Suppressor macrophage treated with lipopolysaccharide for 4 hours (primary cell): ENCODE data around the gene SORCS2.
A peak's percentile ranks its signal among the peaks of the same experiment; 100 is the strongest.
"Not testable (repeated sequence)": the region's sequence is repeated elsewhere in the genome, so short reads cannot be mapped to it uniquely, and the experiment has no call there.

Experiments used
- DNase-seq: peaks from one replicate; pipeline ENCODE4 v3.0.0-alpha.2; 2020

The SORCS2 gene

GRCh38 chr4:7434141-7434765 lies 241.9 kb downstream of the SORCS2 start:
- DNase-seq, result no peak

GRCh38 chr4:7434766-7435150 lies 242.4 kb downstream of the SORCS2 start, which contains the start of gene PSAPL1:
Gene PSAPL1, minus strand, starts transcription at chr4:7434930. Its CDS starts 51 bp downstream, at chr4:7434879.
- DNase-seq, result peak; percentile 18

- no peak for DNase-seq
Observed at GRCh38 chr4:7435471-7436061, 243.2 kb downstream of the SORCS2 start.

- no peak for DNase-seq
Observed at GRCh38 chr4:7436256-7436655, 243.9 kb downstream of the SORCS2 start.

GRCh38 chr4:7439699-7440098 lies 247.4 kb downstream of the SORCS2 start:
- no peak for DNase-seq

GRCh38 chr4:7441201-7441600 lies 248.9 kb downstream of the SORCS2 start:
- no peak for DNase-seq

- DNase-seq, result no peak
Observed at GRCh38 chr4:7442574-7443162, 250.3 kb downstream of the SORCS2 start.

GRCh38 chr4:7444314-7444713 lies 252.0 kb downstream of the SORCS2 start:
- no peak for DNase-seq

- no peak for DNase-seq
Observed at GRCh38 chr4:7444731-7445130, 252.4 kb downstream of the SORCS2 start.

- DNase-seq, result no peak
Observed at GRCh38 chr4:7447236-7447635, 254.9 kb downstream of the SORCS2 start.

- no peak for DNase-seq
Observed at GRCh38 chr4:7448036-7448435, 255.7 kb downstream of the SORCS2 start.

- no peak for DNase-seq
Observed at GRCh38 chr4:7450775-7451433, 258.6 kb downstream of the SORCS2 start.

GRCh38 chr4:7451434-7451789 lies 259.1 kb downstream of the SORCS2 start:
- no peak for DNase-seq

- DNase-seq, result no peak
Observed at GRCh38 chr4:7451800-7452199, 259.5 kb downstream of the SORCS2 start.

- DNase-seq, result not testable (repeated sequence)
Observed at GRCh38 chr4:7452802-7453201, 260.5 kb downstream of the SORCS2 start.

GRCh38 chr4:7457201-7458065 lies 265.1 kb downstream of the SORCS2 start:
- DNase-seq, result no peak

- no peak for DNase-seq
Observed at GRCh38 chr4:7458066-7458425, 265.7 kb downstream of the SORCS2 start.

- DNase-seq, result no peak
Observed at GRCh38 chr4:7458477-7458876, 266.1 kb downstream of the SORCS2 start.

GRCh38 chr4:7459471-7459870 lies 267.1 kb downstream of the SORCS2 start:
- no peak for DNase-seq

- DNase-seq, result no peak
Observed at GRCh38 chr4:7460566-7460965, 268.2 kb downstream of the SORCS2 start.

- no peak for DNase-seq
Observed at GRCh38 chr4:7461230-7461629, 268.9 kb downstream of the SORCS2 start.

- no peak for DNase-seq
Observed at GRCh38 chr4:7462509-7462971, 270.2 kb downstream of the SORCS2 start.
